H9 (cell line): ENCODE data around the gene FMO2. TPM values are rescaled to one million over a fixed set of nuclear protein-coding genes. Genes with fewer than 3 reads are reported as not detected.
A peak's percentile ranks its signal among the peaks of the same experiment; 100 is the strongest.

Experiments used
- DNase-seq: peaks from one replicate; pipeline ENCODE4 v3.0.0-alpha.2; 2017
- H2AFZ ChIP-seq: one replicate; pipeline ENCODE4 v1.6.1; 2013; ENCODE audit warnings: mild to moderate bottlenecking, low read length, control low read depth, moderate library complexity
- H2AK5ac ChIP-seq: 2 replicates; pipeline ENCODE4 v1.6.1; 2013; ENCODE audit warnings: low read length, control low read depth, mixed read lengths; ENCODE audit not compliant: insufficient read length
- H2BK120ac ChIP-seq: one replicate; pipeline ENCODE4 v1.6.1; 2013; ENCODE audit warnings: low read depth, mild to moderate bottlenecking, low read length, control low read depth, inconsistent platforms; ENCODE audit not compliant: poor library complexity, severe bottlenecking
- H2BK12ac ChIP-seq: 2 replicates; pipeline ENCODE4 v1.6.1; 2013; ENCODE audit warnings: low read length, control low read depth, mixed read lengths, low read depth; ENCODE audit not compliant: insufficient read length
- H2BK15ac ChIP-seq: 2 replicates; pipeline ENCODE4 v1.6.1; 2013; ENCODE audit warnings: low read depth, low read length, control low read depth
- H2BK20ac ChIP-seq: one replicate; pipeline ENCODE4 v1.6.1; 2013; ENCODE audit warnings: low read depth, mild to moderate bottlenecking, low read length, control low read depth, inconsistent platforms; ENCODE audit not compliant: poor library complexity, severe bottlenecking
- H2BK5ac ChIP-seq: 2 replicates; pipeline ENCODE4 v1.6.1; 2013; ENCODE audit warnings: low read length, control low read depth, mixed read lengths; ENCODE audit not compliant: insufficient read length
- H3K14ac ChIP-seq: 2 replicates; pipeline ENCODE4 v1.6.1; 2013; ENCODE audit warnings: low read length, control low read depth; ENCODE audit not compliant: insufficient read depth
- H3K18ac ChIP-seq: 2 replicates; pipeline ENCODE4 v1.6.1; 2013; ENCODE audit warnings: low read depth, mild to moderate bottlenecking, mixed read lengths, low read length, control low read depth; ENCODE audit not compliant: insufficient read length
- H3K23ac ChIP-seq: 2 replicates; pipeline ENCODE4 v1.6.1; 2013; ENCODE audit warnings: low read length, control low read depth, mixed read lengths, low read depth; ENCODE audit not compliant: insufficient read length
- H3K23me2 ChIP-seq: 2 replicates; pipeline ENCODE4 v1.6.1; 2013; ENCODE audit warnings: low read depth, mild to moderate bottlenecking, mixed read lengths, low read length, control low read depth; ENCODE audit not compliant: insufficient read length, poor library complexity, severe bottlenecking
- H3K27ac ChIP-seq: 2 replicates; pipeline ENCODE4 v1.5.1; 2013; ENCODE audit warnings: low read length, control low read depth, mixed read lengths, low read depth; ENCODE audit not compliant: insufficient read length
- H3K27me3 ChIP-seq: 2 replicates; pipeline ENCODE4 v1.6.1; 2013; ENCODE audit warnings: low read length, control low read depth, inconsistent platforms; ENCODE audit not compliant: insufficient read depth
- H3K4ac ChIP-seq: 2 replicates; pipeline ENCODE4 v1.6.1; 2013; ENCODE audit warnings: low read depth, mild to moderate bottlenecking, control low read depth, inconsistent platforms, low read length, moderate library complexity
- H3K4me1 ChIP-seq: 2 replicates; pipeline ENCODE4 v1.6.1; 2013; ENCODE audit warnings: low read length, control low read depth, inconsistent platforms; ENCODE audit not compliant: insufficient read depth
- H3K4me2 ChIP-seq: 2 replicates; pipeline ENCODE4 v1.6.1; 2013; ENCODE audit warnings: low read length, control low read depth, mixed read lengths; ENCODE audit not compliant: insufficient read length, insufficient read depth
- H3K56ac ChIP-seq: 2 replicates; pipeline ENCODE4 v1.6.1; 2013; ENCODE audit warnings: low read depth, mild to moderate bottlenecking, mixed read lengths, low read length, control low read depth; ENCODE audit not compliant: insufficient read length
- H3K79me1 ChIP-seq: 2 replicates; pipeline ENCODE4 v1.6.1; 2013; ENCODE audit warnings: low read depth, mild to moderate bottlenecking, moderate library complexity, low read length, control low read depth, inconsistent platforms; ENCODE audit not compliant: insufficient read depth, poor library complexity, severe bottlenecking
- H3K79me2 ChIP-seq: 2 replicates; pipeline ENCODE4 v1.6.1; 2013; ENCODE audit warnings: low read length, control low read depth, inconsistent platforms; ENCODE audit not compliant: insufficient read depth
- H3K9ac ChIP-seq: 2 replicates; pipeline ENCODE4 v1.6.1; 2013; ENCODE audit warnings: low read length, control low read depth, mixed read lengths; ENCODE audit not compliant: insufficient read length; ENCODE audit errors: extremely low read depth
- H3K9me3 ChIP-seq: one replicate; pipeline ENCODE4 v1.6.1; 2013; ENCODE audit warnings: low read depth, low read length, inconsistent platforms; ENCODE audit not compliant: control insufficient read depth
- H3T11ph ChIP-seq: one replicate; pipeline ENCODE4 v1.6.1; 2013; ENCODE audit warnings: mild to moderate bottlenecking, low read length, control low read depth, inconsistent platforms
- H4K20me1 ChIP-seq: one replicate; pipeline ENCODE4 v1.6.1; 2013; ENCODE audit not compliant: control insufficient read depth, insufficient read length, insufficient read depth
- H4K5ac ChIP-seq: 2 replicates; pipeline ENCODE4 v1.6.1; 2013; ENCODE audit warnings: low read depth, mild to moderate bottlenecking, mixed read lengths, low read length, control low read depth; ENCODE audit not compliant: insufficient read length
- H4K8ac ChIP-seq: replicated peaks from 2 replicates; pipeline ENCODE4 v1.6.1; 2013; ENCODE audit warnings: low read length, control low read depth, mixed read lengths, low read depth; ENCODE audit not compliant: insufficient read length
- H4K91ac ChIP-seq: 2 replicates; pipeline ENCODE4 v1.6.1; 2013; ENCODE audit warnings: low read depth, mild to moderate bottlenecking, moderate library complexity, mixed read lengths, low read length, control low read depth; ENCODE audit not compliant: insufficient read length
- H3K27ac Mint-ChIP-seq, 3 experiments: 2 replicates in 2 of 3; 3 replicates in 1 of 3; pipeline ENCODE4 v1.8.0; 2020 to 2021; ENCODE audit warnings: mixed read lengths in 3 of 3, mild to moderate bottlenecking in 1 of 3, moderate library complexity in 1 of 3
- H3K27me3 Mint-ChIP-seq: 2 replicates; pipeline ENCODE4 v1.8.0; 2021; ENCODE audit warnings: low read depth, mild to moderate bottlenecking, moderate library complexity, mixed read lengths
- H3K36me3 Mint-ChIP-seq, 3 experiments: 2 replicates in 2 of 3; 3 replicates in 1 of 3; pipeline ENCODE4 v1.8.0; 2020 to 2021; ENCODE audit warnings: low read depth in 3 of 3, mixed read lengths in 3 of 3; ENCODE audit not compliant: insufficient read depth in 1 of 3
- H3K4me1 Mint-ChIP-seq, 2 experiments: 2 replicates each; pipeline ENCODE4 v1.8.0; 2020; ENCODE audit warnings: mixed read lengths in 2 of 2
- H3K4me3 Mint-ChIP-seq, 2 experiments: 2 replicates in 1 of 2; 3 replicates in 1 of 2; pipeline ENCODE4 v1.8.0; 2020 to 2021; ENCODE audit warnings: mild to moderate bottlenecking in 2 of 2, mixed read lengths in 2 of 2, moderate library complexity in 1 of 2
- H3K9me3 Mint-ChIP-seq, 2 experiments: 2 replicates in 1 of 2; 3 replicates in 1 of 2; pipeline ENCODE4 v1.8.0; 2020; ENCODE audit warnings: mild to moderate bottlenecking in 2 of 2, mixed read lengths in 2 of 2, moderate library complexity in 1 of 2
- CTCF ChIP-seq: fragments of 200-600 bp; sonication (generic); conservative IDR thresholded peaks from 3 replicates; pipeline ENCODE4 v1.8.0; 2021; ENCODE audit warnings: antibody characterized with exemption, mild to moderate bottlenecking
- WGBS: extraction: QIAGEN DNeasy Blood & Tissue Kit; methylation state at CpG from one replicate; pipeline ENCODE4 v1.1.7; 2013; ENCODE audit warnings: missing lambda C conversion rate, low lambda C conversion rate, mixed read lengths; ENCODE audit not compliant: insufficient read length; ENCODE audit errors: extremely low coverage; 5-methylcytosine and 5-hydroxymethylcytosine counted together
- total RNA-seq: library from RNA; stranded (reverse); gene quantifications from 2 replicates; pipeline ENCODE4 v1.2.1, GENCODE V29; 2021

The FMO2 gene
- total RNA-seq, 1 experiment from 2014 or later = not detected

GRCh38 chr1:171207377-171207776 lies 22.3 kb downstream of the FMO2 start:
- Histone ChIP-seq H4K20me1 (no peaks in the 10 kb centered on the region), H3K4me1 (no peaks in the 10 kb centered on the region), H3K9me3 (no peaks in the 10 kb centered on the region), H3K27me3 (no peaks in the 10 kb centered on the region), H2BK20ac (no peak overlapping the region), H2BK5ac (no peak overlapping the region), H3K18ac (no peak overlapping the region), H2BK120ac (no peak overlapping the region), H4K5ac (no peak overlapping the region), H3K23me2 (no peaks in the 10 kb centered on the region), H3K23ac (no peak overlapping the region), H3K9ac (no peak overlapping the region), H2AK5ac (no peak overlapping the region), H3K4ac (no peak overlapping the region), H4K91ac (no peak overlapping the region), H3K79me1 (no peaks in the 10 kb centered on the region), H3K27ac (no peak overlapping the region), H2AFZ (no peak overlapping the region), H3K79me2 (no peaks in the 10 kb centered on the region), H3K56ac (no peak overlapping the region), H4K8ac (no peak overlapping the region), H3T11ph (no peak overlapping the region), H2BK12ac (no peak overlapping the region), H2BK15ac (no peak overlapping the region), H3K4me2 (no peak overlapping the region), H3K14ac (no peak overlapping the region)
- Mint-ChIP-seq H3K27ac (peak overlapping the region in 1 of 3 experiments; percentile 9; a peak in 1 of 7 replicates), H3K9me3 (no peaks in the 10 kb centered on the region), H3K36me3 (no peaks in the 10 kb centered on the region), H3K27me3 (no peaks in the 10 kb centered on the region; the same call in 1 of the 2 replicates), H3K4me1 (peaks cover 20 to 25% of the 10 kb centered on the region in 2 experiments), H3K4me3 (no peak overlapping the region)
- no CpG with 5 or more reads among the region's 2 CpGs for WGBS
- DNase-seq = no peak
- TF ChIP-seq CTCF = no peak
